B cell (primary cell): ENCODE results near the gene B4GALT5. TPM values are rescaled to one million over a fixed set of nuclear protein-coding genes. Genes with fewer than 3 reads are reported as not detected.
"Not testable (repeated sequence)": the region's sequence is repeated elsewhere in the genome, so short reads cannot be mapped to it uniquely, and the experiment has no call there.

Source experiments
- ATAC-seq: fragments of 200-7000 bp; cut with Tn5 transposase; one replicate; pipeline ENCODE4 v1.10.0; 2021; ENCODE audit warnings: low read depth, mild to moderate bottlenecking, moderate number of reproducible peaks, moderate library complexity
- CTCF ChIA-PET: fragments of 350-600 bp; sonication (Branson Sonifier 250); formaldehyde crosslinking; loops from one replicate; lab custom pipeline; 2021; ENCODE audit warnings: antibody characterized with exemption, inconsistent platforms; lab: Charles Lee
- POLR2A ChIA-PET: fragments of 350-600 bp; sonication (Branson Sonifier 250); formaldehyde crosslinking; loops from one replicate; lab custom pipeline; 2021; ENCODE audit warnings: antibody characterized with exemption; lab: Charles Lee
- DNase-seq: peaks from one replicate; pipeline ENCODE4 v3.0.0; 2013
- H2AFZ ChIP-seq: 2 replicates; pipeline ENCODE4 v1.6.1; 2012; ENCODE audit warnings: mild to moderate bottlenecking, low read depth, low read length; ENCODE audit not compliant: insufficient read depth, poor library complexity, severe bottlenecking
- H3K27ac ChIP-seq, 2 donors: 1 replicate in 1 of 2; 2 replicates in 1 of 2; pipeline ENCODE4 v1.5.1; 2012 to 2013; ENCODE audit warnings: low read length in 2 of 2, mild to moderate bottlenecking in 2 of 2, moderate library complexity in 1 of 2
- H3K27me3 ChIP-seq, 4 experiments: fragments of 200-600 bp in 1 of 4; sonication (generic) in 1 of 4; replicated peaks in 1 of 4; 1 replicate in 2 of 4; 2 replicates in 2 of 4; pipeline versions ENCODE4 v1.6.1 to v1.7.0; 2013 to 2016; ENCODE audit warnings: low read length in 3 of 4, mild to moderate bottlenecking in 2 of 4, mixed read lengths in 1 of 4, moderate library complexity in 1 of 4; ENCODE audit not compliant: insufficient read depth in 4 of 4, control insufficient read depth in 3 of 4; ENCODE audit errors: control extremely low read depth in 1 of 4
- H3K36me3 ChIP-seq, 2 experiments: replicated peaks in 1 of 2; 1 replicate in 1 of 2; 2 replicates in 1 of 2; pipeline versions ENCODE4 v1.6.1 to v1.7.1; 2013; ENCODE audit warnings: low read length in 1 of 2; ENCODE audit not compliant: insufficient read depth in 2 of 2, control insufficient read depth in 1 of 2; ENCODE audit errors: control extremely low read depth in 1 of 2, extremely low read depth in 1 of 2
- H3K4me1 ChIP-seq, 2 donors: fragments of 200-600 bp in 1 of 2; sonication (generic) in 1 of 2; 1 replicate in 1 of 2; 2 replicates in 1 of 2; pipeline versions ENCODE4 v1.5.1 to v1.6.1; 2013 to 2017; ENCODE audit warnings: low read length in 2 of 2; ENCODE audit not compliant: control insufficient read depth in 2 of 2, insufficient read depth in 2 of 2
- H3K4me2 ChIP-seq: replicated peaks from 2 replicates; pipeline ENCODE3; 2012; ENCODE audit warnings: mild to moderate bottlenecking, low read depth, low read length; ENCODE audit not compliant: poor library complexity, severe bottlenecking
- H3K4me3 ChIP-seq, 5 experiments: fragments of 200-600 bp in 1 of 5; sonication (generic) in 1 of 5; 1 replicate in 3 of 5; 2 replicates in 2 of 5; pipeline versions ENCODE4 v1.5.1 to v1.7.0; 2011 to 2016; ENCODE audit warnings: low read length in 4 of 5, mild to moderate bottlenecking in 4 of 5, low read depth in 2 of 5, control low read depth in 1 of 5, moderate library complexity in 1 of 5; ENCODE audit not compliant: insufficient read depth in 1 of 5; ENCODE audit errors: control extremely low read depth in 1 of 5, extremely low read depth in 1 of 5
- H3K79me2 ChIP-seq: fragments of 200-600 bp; sonication (generic); one replicate; pipeline ENCODE4 v1.6.0; 2016; ENCODE audit warnings: low read length; ENCODE audit not compliant: control insufficient read depth, insufficient read depth
- H3K9ac ChIP-seq: fragments of 200-600 bp; sonication (generic); 2 replicates; pipeline ENCODE4 v1.6.1; 2017; ENCODE audit warnings: mild to moderate bottlenecking, low read length, moderate library complexity
- H3K9me3 ChIP-seq, 3 donors: one replicate each; pipeline versions ENCODE4 v1.6.1 to v1.7.1; 2013; ENCODE audit warnings: low read length in 2 of 3; ENCODE audit not compliant: control insufficient read depth in 2 of 3, insufficient read depth in 1 of 3; ENCODE audit errors: control extremely low read depth in 1 of 3
- H4K20me1 ChIP-seq: 2 replicates; pipeline ENCODE4 v1.6.0; 2012; ENCODE audit warnings: mild to moderate bottlenecking, low read length; ENCODE audit not compliant: insufficient read depth, control insufficient read depth, poor library complexity, severe bottlenecking
- H3K27ac Mint-ChIP-seq: one replicate; pipeline ENCODE4 v1.8.0; 2021; ENCODE audit warnings: mixed read lengths
- H3K27me3 Mint-ChIP-seq: one replicate; pipeline ENCODE4 v1.8.0; 2021; ENCODE audit warnings: mixed read lengths
- H3K4me1 Mint-ChIP-seq: one replicate; pipeline ENCODE4 v1.8.0; 2021; ENCODE audit warnings: mixed read lengths
- H3K4me3 Mint-ChIP-seq: one replicate; pipeline ENCODE4 v1.8.0; 2021; ENCODE audit warnings: mixed read lengths
- H3K9me3 Mint-ChIP-seq: one replicate; pipeline ENCODE4 v1.8.0; 2022; ENCODE audit warnings: mixed read lengths; ENCODE audit not compliant: insufficient read depth
- EZH2 ChIP-seq: IDR thresholded peaks from 2 replicates; pipeline ENCODE4 v1.6.1; 2012; ENCODE audit warnings: borderline replicate concordance, low read depth, mild to moderate bottlenecking, moderate library complexity, low read length; ENCODE audit not compliant: insufficient read depth, poor library complexity, severe bottlenecking
- WGBS: methylation state at CpG from one replicate; pipeline ENCODE4 v1.1.5; 2013; ENCODE audit warnings: missing lambda C conversion rate; ENCODE audit not compliant: insufficient coverage; 5-methylcytosine and 5-hydroxymethylcytosine counted together
- intact Hi-C: fragments of 100-400 bp; cut with micrococcal nuclease; formaldehyde crosslinking; loops from one replicate; pipeline ENCODE4 v1.10.0; 2022
- polyA plus RNA-seq: library from polyadenylated mRNA; depleted of rRNA; stranded (reverse); fragments of >200 nt; gene quantifications from 2 replicates; pipeline ENCODE4 v1.2.3, GENCODE V29; 2012
- total RNA-seq, 2 donors: library from RNA; stranded (reverse); fragments of 120-200 nt in 1 of 2; gene quantifications; 1 replicate in 1 of 2; 2 replicates in 1 of 2; pipeline versions ENCODE4 v1.2.3 to v1.2.4, GENCODE V29; 2013 to 2022
- TF ChIP-seq, protein P1 (sequence below): fragments of 200-600 bp; IDR thresholded peaks from one replicate; pipeline ENCODE4 v1.8.0; 2022; ENCODE audit warnings: antibody characterized with exemption, mild to moderate bottlenecking

B4GALT5 gene
- total and polyA plus RNA-seq, 2 donors (not counting 1 experiment from before 2014, with no cell fraction given) = 3.4 to 7.3 TPM

GRCh38 chr20:49671433-49671832 is 42.2 kb downstream of the B4GALT5 start:
- Mint-ChIP-seq H3K4me3 (no peak overlapping the region), H3K27ac (no peak overlapping the region), H3K9me3 (no peaks in the 10 kb centered on the region), H3K4me1 (peaks cover 48% of the 10 kb centered on the region), H3K27me3 (no peaks in the 10 kb centered on the region)
- peaks cover 91% of the 10 kb centered on the region for H3K79me2 ChIP-seq
- peaks cover 25 to 38% of the 10 kb centered on the region in 2 donors for H3K4me1 ChIP-seq
- H3K36me3 ChIP-seq = no peaks in the 10 kb centered on the region
- H3K9ac ChIP-seq = no peak overlapping the region
- no peaks in the 10 kb centered on the region for H3K9me3 ChIP-seq
- ATAC-seq (no peak), DNase-seq (no peak)
- no peak overlapping the region for H3K27ac ChIP-seq
- H3K27me3 ChIP-seq = no peaks in the 10 kb centered on the region
- TF ChIP-seq, protein P1, sequence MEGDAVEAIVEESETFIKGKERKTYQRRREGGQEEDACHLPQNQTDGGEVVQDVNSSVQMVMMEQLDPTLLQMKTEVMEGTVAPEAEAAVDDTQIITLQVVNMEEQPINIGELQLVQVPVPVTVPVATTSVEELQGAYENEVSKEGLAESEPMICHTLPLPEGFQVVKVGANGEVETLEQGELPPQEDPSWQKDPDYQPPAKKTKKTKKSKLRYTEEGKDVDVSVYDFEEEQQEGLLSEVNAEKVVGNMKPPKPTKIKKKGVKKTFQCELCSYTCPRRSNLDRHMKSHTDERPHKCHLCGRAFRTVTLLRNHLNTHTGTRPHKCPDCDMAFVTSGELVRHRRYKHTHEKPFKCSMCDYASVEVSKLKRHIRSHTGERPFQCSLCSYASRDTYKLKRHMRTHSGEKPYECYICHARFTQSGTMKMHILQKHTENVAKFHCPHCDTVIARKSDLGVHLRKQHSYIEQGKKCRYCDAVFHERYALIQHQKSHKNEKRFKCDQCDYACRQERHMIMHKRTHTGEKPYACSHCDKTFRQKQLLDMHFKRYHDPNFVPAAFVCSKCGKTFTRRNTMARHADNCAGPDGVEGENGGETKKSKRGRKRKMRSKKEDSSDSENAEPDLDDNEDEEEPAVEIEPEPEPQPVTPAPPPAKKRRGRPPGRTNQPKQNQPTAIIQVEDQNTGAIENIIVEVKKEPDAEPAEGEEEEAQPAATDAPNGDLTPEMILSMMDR = no peak
- no peak for TF ChIP-seq EZH2
- no peak overlapping the region for H2AFZ ChIP-seq
- no CpG with 5 or more reads among the region's 1 CpG for WGBS
- peaks cover 25% of the 10 kb centered on the region for H4K20me1 ChIP-seq
- POLR2A ChIA-PET = no interaction called here
- no peak overlapping the region for H3K4me2 ChIP-seq
- intact Hi-C loops = no loop called here
- CTCF ChIA-PET = no interaction called here
- H3K4me3 ChIP-seq = no peak overlapping the region

GRCh38 chr20:49669601-49670189 is 44.0 kb downstream of the B4GALT5 start:
- Mint-ChIP-seq H3K4me3 (peak overlapping the region; percentile 81), H3K27ac (peak overlapping the region; percentile 47), H3K9me3 (no peaks in the 10 kb centered on the region), H3K4me1 (peaks cover 40% of the 10 kb centered on the region), H3K27me3 (no peaks in the 10 kb centered on the region)
- Histone ChIP-seq H3K27me3 (no peaks in the 10 kb centered on the region), H3K4me2 (peak overlapping the region; percentile 70), H2AFZ (no peak overlapping the region), H3K4me1 (peaks cover 21 to 22% of the 10 kb centered on the region in 2 donors), H3K79me2 (peaks cover 73% of the 10 kb centered on the region), H4K20me1 (peaks cover 19% of the 10 kb centered on the region), H3K9ac (peak overlapping the region; percentile 51), H3K9me3 (no peaks in the 10 kb centered on the region), H3K4me3 (peak overlapping the region in 2 of 5 experiments; percentile 43 to 55), H3K36me3 (no peaks in the 10 kb centered on the region), H3K27ac (peak overlapping the region in 1 of 2 donors; percentile 30)
- ChIA-PET CTCF (interaction anchor here (1.0 to 1.4 kb wide), 4 partner anchors 21 to 176 kb away, joined by 3 to 6 read pairs (median 4); partner anchors contain the start of gene B4GALT5), POLR2A (interaction anchor here (0.8 kb wide), 1 partner anchor 130 kb away, joined by 3 read pairs; no protein-coding TSS in a partner anchor)
- WGBS = no CpG with 5 or more reads among the region's 7 CpGs
- intact Hi-C loops = loop anchor here (1.0 to 5.0 kb wide), 3 partner anchors 45 to 144 kb away; no protein-coding TSS in a partner anchor
- DNase-seq = peak; percentile 52
- ATAC-seq = peak; percentile 48
- no peak for TF ChIP-seq EZH2
- TF ChIP-seq, protein P1 = no peak

DNA sequence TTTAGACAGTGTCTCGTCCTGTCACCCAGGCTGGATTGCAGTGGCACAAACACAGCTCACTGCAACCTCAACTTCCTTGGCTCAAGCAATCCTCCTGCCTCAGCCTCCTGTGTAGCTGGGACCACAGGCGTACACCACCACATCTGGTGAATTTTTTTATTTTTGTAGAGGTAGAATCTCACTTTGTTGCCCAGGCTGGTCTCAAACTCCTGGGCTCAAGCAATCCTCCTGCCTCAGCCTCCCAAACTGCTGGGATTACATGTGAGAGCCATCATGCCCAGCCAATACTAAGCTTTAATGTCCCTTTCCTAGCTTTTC is 44.8 kb downstream of the B4GALT5 start:
- H3K4me3 ChIP-seq = peak overlapping the region in 1 of 5 experiments; percentile 8
- intact Hi-C loops = loop anchor here (1.0 to 5.0 kb wide), 4 partner anchors 46 to 144 kb away; no protein-coding TSS in a partner anchor
- H4K20me1 ChIP-seq = peaks cover 22% of the 10 kb centered on the region
- peaks cover 74% of the 10 kb centered on the region for H3K79me2 ChIP-seq
- H3K36me3 ChIP-seq, H3K9me3 Mint-ChIP-seq, DNase-seq, H2AFZ ChIP-seq, H3K9me3 ChIP-seq, H3K27me3 ChIP-seq, ATAC-seq, H3K27me3 Mint-ChIP-seq, H3K27ac ChIP-seq: not testable (repeated sequence)
- ChIA-PET POLR2A (interaction anchor here (0.7 kb wide), 1 partner anchor 28 kb away, joined by 4 read pairs; no protein-coding TSS in a partner anchor), CTCF (interaction anchor here (0.9 to 1.6 kb wide), 5 partner anchors 11 to 177 kb away, joined by 3 to 4 read pairs (median 3); partner anchors contain the start of gene B4GALT5)
- peak overlapping the region; percentile 81 for H3K4me3 Mint-ChIP-seq
- H3K4me2 ChIP-seq = peak overlapping the region; percentile 70
- peaks cover 21 to 22% of the 10 kb centered on the region in 2 donors for H3K4me1 ChIP-seq
- peak overlapping the region; percentile 51 for H3K9ac ChIP-seq
- peak overlapping the region; percentile 54 for H3K27ac Mint-ChIP-seq
- WGBS = 75% methylated on average over 1 of the region's 2 CpGs
- peaks cover 42% of the 10 kb centered on the region for H3K4me1 Mint-ChIP-seq
